ENCODE measurements around the gene IDUA.
"Not testable (repeated sequence)": the region's sequence is repeated elsewhere in the genome, so short reads cannot be mapped to it uniquely, and the experiment has no call there.

IDUA gene

DNA sequence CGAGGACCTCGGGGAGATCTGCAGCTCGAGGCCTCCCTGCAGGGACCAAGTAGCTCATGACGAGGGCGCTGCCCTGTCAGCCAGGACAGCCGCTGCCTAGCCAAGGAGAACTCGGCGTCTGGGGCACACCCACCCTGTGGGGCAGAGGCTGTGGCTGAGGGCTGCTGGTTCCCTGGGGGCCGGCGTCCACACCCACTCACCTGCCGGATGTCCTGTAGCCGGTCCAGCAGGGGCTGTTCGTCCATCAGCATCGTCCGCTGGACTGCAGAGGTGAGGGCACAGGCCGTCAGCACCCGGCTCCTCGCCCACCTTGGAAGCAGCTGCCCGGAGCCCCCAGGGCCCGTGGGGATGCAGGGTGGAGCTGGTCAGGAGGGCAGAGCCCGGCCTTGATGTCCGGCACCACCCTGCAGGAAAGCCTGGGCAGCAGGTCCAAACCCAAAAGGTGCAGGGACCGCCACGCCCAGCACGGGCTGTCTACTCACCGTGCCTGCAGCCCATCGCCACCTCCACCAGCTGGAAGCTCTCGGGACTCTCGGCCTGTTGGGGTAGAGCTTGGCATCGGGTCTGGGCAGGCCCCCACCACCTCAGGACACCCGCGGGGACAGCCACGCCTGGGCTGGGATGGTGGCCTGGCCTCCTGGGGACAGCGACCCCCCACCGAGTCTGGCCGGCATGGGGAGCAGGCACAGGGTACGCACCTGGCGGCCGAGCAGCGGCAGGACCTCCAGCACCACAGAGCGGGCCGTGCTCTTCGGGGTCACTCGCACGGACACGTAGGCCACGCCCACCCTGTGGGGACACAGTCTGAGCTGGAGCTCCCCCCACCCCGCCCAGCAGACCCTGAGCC is 20.4 kb upstream of the IDUA start:
- in situ Hi-C loops (cut with MboI; ENCODE audit: low sequenced_read_pairs): no loop called here

DNA sequence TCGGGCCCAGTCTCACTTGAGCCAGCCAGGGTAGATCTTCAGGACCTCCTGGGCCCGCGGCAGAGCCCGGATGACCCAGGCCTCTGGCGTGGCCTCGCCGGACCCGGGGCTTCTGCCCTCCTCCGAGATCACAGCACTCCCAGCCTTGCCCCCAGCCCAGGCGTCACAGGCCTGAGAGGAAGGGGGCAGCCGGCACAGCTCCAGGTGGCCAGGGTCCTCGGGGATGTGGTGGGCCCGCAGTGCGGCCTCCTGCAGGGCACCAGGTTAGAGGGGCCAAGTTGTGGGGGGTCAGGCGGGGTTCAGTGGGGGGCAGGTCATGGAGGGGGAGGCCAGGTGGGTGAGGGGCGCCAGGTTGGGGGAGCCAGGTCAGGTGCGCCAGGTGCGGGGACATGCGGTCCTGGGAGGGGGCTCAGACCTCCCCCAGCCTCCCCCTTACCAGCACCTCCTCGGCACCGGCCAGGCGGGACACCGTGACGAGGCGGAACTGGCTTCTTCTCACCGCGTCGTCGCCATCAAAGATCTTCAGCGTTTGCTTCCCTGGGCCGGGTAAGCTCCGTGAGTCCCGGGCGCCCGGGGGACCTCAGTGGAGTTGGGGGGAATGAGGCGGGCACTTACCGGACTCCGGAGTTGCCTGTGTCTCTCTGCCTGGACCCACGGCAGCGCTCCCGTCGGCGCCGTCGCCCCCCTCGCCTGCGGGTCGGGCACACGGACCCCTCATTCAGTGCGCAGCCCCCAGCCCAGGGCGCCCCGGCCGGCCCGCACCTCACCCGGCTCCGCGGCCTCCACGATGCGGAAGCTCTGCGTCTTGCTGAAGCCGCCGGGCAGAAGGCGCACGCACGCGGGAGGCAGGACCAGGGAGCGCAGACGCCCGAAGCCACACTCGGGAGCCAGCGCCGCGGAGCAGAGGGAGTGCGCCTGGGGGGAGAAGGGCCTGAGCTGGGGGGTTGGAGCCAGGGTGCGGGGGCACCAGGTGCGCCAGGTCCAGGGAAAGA is 19.4 kb upstream of the IDUA start:
- in situ Hi-C loops (cut with MboI; ENCODE audit: low sequenced_read_pairs): no loop called here

DNA sequence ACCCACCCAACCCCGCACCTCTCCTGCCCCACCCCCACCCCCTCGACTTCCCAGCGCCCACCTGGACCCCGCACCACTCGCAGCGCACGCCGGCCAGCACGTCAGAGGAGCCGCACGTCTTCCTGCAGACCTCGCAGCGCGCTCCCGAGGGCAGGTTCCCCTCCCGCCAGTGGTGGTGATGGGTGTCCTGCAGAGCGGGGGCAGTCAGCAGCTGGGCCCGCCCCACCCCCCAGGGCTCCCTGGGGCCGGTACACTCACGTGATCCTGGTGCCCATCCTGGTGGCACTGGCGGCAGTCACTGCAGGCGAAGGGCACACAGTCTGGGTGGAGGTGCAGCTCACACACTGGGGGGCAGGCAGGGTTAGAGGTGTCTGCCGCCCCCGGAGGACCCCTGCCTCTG is 18.6 kb upstream of the IDUA start:
- in situ Hi-C loops (cut with MboI; ENCODE audit: low sequenced_read_pairs): no loop called here

- in situ Hi-C loops (cut with MboI; ENCODE audit: low sequenced_read_pairs): no loop called here
Observed at GRCh38 chr4:968621-969394, 18.0 kb upstream of the IDUA start.

DNA sequence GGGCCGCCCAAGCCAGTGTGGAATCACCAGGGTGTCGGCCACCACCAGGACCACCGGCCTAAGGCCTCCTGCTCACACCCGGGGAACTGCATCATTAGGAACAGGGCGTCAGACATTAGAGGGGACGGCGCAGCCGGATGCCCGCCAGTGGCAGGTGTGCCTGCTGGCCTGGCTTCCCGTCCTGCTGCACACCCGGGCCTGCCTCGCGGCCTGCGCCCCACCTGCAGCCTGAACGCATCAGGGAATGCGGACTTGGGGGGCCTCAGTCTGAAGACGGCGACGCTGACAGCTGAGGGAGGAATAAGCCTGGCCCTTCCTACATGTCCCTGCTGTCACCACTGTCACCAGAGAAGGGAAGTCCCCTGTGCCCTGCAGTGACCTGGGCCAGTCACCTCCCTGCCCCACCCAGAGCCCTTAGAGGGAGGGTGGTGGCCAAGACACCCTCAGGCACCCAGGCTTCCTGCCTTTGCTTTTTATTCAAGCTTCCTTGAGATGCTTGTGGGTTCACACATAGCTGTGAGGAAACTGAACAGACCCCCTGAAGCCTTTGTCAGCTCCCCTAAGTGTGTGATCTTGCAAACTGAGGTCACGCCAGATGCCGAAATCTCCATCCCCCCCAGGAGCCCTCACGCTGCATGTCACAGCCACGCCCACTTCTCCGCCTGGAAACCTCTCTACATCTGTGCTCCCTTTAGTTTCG is 16.6 kb upstream of the IDUA start:
- in situ Hi-C loops (cut with MboI; ENCODE audit: low sequenced_read_pairs): no loop called here

DNA sequence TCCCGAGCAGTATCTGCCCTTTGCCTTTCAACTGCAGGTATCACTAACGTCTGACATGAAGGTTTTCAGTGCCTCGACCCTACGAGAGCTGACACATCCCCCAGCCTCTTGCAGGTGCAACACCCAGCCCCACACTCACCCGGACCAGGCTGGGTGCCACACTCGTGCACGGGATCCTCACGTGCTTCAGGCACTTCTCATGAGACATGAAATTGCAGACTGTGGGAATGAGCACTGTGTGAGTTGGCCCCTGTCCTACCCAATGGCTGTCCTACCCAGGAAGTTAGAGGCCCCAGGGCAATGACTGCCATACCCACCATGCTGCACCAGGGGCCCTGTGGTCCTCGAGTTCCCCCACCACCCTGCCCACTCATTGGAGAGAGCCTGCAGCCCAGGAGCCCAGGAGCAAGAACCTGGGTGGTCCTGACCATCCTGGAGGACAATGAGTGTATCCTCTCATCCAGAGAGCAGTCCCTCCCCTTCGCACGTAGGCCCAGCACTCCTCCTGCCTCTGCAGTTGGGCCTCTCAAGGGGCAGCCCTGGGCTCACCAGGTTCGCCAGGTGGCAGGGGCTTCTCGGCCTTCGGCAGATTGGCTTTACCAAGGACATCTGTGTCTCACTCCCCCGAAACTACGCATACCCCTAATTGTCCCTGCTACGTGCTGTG is 15.9 kb upstream of the IDUA start:
- in situ Hi-C loops (cut with MboI; ENCODE audit: low sequenced_read_pairs): no loop called here

- in situ Hi-C loops (cut with MboI; ENCODE audit: low sequenced_read_pairs): no loop called here
Observed at GRCh38 chr4:971666-972500, 15.0 kb upstream of the IDUA start.

- in situ Hi-C loops (cut with MboI; ENCODE audit: low sequenced_read_pairs): no loop called here
Observed at GRCh38 chr4:972651-973424, 14.0 kb upstream of the IDUA start.

DNA sequence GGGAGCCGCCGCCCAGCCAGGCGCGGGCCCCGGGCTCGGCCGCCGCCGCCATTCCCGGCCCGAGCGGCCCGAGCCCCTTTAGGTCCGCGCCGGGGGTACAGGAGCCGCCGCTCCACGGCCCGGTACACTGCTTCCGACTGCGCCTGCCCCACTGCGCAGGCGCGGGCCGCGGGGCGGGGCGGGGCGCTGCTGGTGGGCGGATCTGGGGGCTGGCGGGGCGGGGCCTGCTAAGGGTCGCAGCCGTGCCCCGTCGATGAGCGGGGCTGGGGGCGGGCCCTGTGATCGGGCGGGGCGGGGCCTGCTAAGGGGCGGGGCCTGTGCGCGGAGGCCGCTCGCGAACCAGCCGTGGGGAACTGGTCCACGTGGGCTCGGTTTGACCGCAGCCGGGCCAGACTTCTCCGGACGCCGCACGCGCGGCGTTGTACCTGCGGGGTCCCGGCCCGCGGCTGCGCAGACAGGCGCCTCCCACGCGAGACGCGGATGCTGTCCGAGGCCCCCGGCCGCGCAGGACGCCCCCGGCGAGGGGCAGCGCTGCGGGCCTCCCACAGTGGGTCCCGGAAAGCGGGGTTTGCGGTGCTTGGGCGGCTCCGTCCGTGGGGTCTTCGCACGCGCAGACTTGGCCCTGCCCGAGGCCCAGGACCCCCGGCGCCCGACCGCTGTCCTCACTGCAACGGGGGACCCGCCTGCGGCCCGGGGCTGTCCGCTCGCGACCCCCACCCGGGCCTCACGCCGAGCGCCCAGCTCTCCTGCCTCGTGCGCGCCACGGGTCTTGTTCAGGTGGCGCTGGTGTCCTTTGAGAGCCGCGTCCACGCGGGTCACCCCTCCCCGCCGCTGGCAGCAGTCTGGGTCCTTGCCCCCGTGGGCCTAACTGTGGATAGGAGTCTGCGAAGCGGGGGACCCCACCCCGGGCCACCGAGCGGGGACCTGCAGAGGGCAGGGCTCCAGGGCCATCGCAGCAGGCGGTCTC is 13.1 kb upstream of the IDUA start, which contains the start of gene DGKQ:
DGKQ (minus strand) TSS at position 139 of the 967 bp plus-strand sequence; CDS start at position 52, 87 bp downstream.
- in situ Hi-C loops (cut with MboI; ENCODE audit: low sequenced_read_pairs): no loop called here

- in situ Hi-C loops (cut with MboI; ENCODE audit: low sequenced_read_pairs): no loop called here
Observed at GRCh38 chr4:974668-975067, 12.2 kb upstream of the IDUA start.

DNA sequence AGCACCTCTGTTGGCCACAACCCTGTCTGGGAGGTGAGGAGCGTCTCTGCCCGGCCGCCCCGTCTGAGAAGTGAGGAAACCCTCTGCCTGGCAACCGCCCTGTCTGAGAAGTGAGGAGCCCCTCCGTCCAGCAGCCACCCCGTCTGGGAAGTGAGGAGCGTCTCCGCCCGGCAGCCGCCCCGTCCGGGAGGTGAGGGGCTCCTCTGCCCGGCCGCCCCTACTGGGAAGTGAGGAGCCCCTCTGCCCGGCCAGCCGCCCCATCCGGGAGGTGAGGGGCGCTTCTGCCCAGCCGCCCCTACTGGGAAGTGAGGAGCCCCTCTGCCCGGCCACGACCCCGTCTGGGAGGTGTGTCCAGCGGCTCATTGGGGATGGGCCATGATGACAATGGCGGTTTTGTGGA is 10.8 kb upstream of the IDUA start:
- in situ Hi-C loops (cut with MboI; ENCODE audit: low sequenced_read_pairs): not testable (repeated sequence)

GRCh38 chr4:978957-979701 is 7.7 kb upstream of the IDUA start:
- in situ Hi-C loops (cut with MboI; ENCODE audit: low sequenced_read_pairs): no loop called here

- in situ Hi-C loops (cut with MboI; ENCODE audit: low sequenced_read_pairs): no loop called here
Observed at GRCh38 chr4:982291-982690, 4.6 kb upstream of the IDUA start.

DNA sequence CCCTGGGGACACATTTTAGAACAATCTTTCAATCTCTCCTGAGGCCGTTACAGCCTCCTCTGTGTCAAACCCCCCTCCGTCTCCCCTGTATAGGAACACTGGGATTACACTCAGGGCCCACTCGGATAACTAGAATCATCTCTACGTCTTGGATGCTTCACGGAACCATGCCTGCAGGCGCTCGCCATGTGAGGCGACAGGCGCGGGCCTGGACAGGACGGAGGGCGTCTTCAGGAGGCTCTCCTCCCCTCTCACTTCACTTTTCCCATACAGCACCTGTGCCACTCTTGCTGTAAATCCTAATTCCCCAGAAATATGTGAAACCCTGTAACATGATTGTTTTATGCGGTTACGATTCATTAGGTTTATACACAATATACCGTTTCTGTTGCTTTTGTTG is 4.0 kb upstream of the IDUA start:
- in situ Hi-C loops (cut with MboI; ENCODE audit: low sequenced_read_pairs): no loop called here

DNA sequence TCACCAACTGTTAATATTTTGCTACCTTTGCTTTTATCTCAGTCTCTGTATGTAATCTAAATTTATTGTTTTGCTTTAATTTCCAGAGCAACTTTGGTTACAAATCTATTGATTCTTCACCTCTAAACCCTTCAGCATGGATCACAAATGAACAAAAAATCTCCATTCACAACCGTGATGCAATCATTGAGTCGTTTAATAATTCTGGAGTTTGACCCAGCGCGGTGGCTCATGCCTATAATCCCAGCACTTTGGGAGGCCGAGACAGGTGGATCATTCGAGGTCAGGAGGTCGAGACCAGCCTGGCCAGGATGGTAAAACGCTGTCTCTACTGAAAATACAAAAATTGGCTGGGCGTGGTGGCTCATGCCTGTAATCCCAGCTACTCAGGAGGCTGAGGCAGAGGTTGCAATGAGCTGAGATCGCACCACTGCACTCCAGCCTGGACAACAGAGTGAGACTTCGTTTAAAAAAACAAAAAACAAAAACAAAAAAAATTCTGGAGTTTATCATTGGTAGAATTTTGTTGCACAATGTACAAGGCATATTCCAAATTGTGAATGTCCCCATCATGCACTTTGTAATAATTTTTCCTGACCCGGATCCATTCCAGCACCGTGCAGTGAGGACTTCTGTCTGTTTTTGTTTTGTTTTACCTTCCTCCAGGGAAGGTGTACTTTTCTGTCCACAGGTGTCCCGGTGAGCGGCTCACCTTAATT is 2.3 kb upstream of the IDUA start:
- in situ Hi-C loops (cut with MboI; ENCODE audit: low sequenced_read_pairs): no loop called here
